ENCODE data around the gene IL13.

- no peak for TF ChIP-seq TARDBP (IDR thresholded peaks at IDR 0.05)
- no peak for TF ChIP-seq SP1 (IDR thresholded peaks at IDR 0.05)
- TF ChIP-seq FOXK2 (IDR thresholded peaks at IDR 0.05) = no peak
- TF ChIP-seq ELF4 (IDR thresholded peaks at IDR 0.05) = no peak
- TF ChIP-seq L3MBTL2 (conservative IDR thresholded peaks at IDR 0.05) = no peak
- TF ChIP-seq CTBP1 (IDR thresholded peaks at IDR 0.05; ENCODE audit: borderline replicate concordance) = no peak
- no peak for TF ChIP-seq PKNOX1 (IDR thresholded peaks at IDR 0.05)
- no peak for TF ChIP-seq FOXM1 (IDR thresholded peaks at IDR 0.05; ENCODE audit: borderline replicate concordance)
- TF ChIP-seq ARNT (IDR thresholded peaks at IDR 0.05) = no peak
- TF ChIP-seq HDGF (IDR thresholded peaks at IDR 0.05; ENCODE audit: borderline replicate concordance) = no peak
- TF ChIP-seq SUZ12 (IDR thresholded peaks at IDR 0.05) = no peak
- no peak for TF ChIP-seq LEF1 (IDR thresholded peaks at IDR 0.05; ENCODE audit: borderline replicate concordance)
- no peak for TF ChIP-seq ZNF384 (IDR thresholded peaks at IDR 0.05)
These were observed 12.3 kb downstream of the IL13 start for GRCh38 chr5:132669966-132670882.
